GM19452 (cell line): Measurements from ENCODE around the gene MYT1.
"Not testable (repeated sequence)": the region's sequence is repeated elsewhere in the genome, so short reads cannot be mapped to it uniquely, and the experiment has no call there.

Experiments used
- ATAC-seq: cut with Tn5 transposase; IDR thresholded peaks from one replicate; pipeline ENCODE4 v1.9.1; 2021; ENCODE audit not compliant: unreplicated experiment

MYT1 gene

DNA sequence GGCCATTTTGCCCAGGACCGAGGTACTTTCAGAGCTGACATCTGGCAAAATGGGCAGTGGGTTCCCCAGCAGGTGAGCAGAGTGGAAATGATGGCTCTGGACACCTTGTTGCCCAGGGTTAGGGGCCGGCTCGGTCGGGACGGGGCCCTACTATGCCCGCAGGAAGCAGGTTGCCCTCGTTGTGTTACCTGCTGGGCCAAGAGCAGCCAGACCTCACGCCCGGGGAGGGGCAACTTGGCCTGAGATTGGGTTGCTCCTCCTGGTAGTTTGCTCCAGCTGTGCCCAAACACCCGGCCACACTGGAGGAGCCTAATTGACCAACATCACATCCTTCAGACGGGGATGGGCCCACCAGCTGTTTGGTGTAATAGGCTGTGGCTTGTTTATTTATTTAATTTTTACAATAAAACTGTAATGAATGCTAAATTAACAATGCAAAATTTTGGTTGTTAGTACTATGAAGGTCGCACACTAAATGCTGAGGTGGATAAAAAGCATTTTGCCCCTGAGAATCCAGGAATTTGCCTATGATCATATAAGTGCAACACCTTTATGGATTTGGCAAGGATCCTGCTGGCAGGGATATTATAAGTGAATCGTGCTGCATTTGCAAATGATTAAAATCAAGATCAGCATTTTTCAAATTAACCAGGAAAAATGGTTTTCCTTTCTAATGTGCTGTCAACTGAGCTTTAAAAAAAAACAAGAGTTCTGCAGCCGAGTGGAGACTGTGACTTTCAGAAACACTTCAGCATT lies 64.7 kb downstream of the MYT1 start:
- ATAC-seq, result no peak

DNA sequence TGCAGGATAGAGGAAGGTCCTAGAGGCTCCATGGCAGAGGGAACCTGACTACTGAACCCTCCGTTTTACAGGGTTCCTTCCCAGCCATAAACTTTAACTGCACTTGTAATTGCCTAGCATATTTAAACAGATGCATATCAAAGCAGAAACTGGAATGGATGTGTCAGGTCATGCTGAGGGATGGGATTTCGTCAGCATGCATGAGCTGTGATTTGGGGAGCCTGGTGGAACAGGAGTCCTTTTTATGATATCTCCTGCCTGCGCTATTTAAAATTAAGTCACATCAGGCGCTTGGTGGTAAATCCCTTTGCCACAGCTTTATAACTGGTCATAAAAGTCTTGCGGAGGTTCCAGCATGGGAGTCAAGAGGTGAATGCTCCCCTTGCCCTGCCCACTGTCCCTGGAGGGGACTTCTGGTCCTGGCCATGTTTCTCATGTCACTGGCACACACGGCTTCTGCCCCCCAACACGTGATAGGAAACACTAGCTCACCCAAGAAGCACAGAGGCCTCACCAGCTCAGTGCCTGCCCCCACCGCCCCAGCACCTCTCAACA lies 65.3 kb downstream of the MYT1 start:
- ATAC-seq, result no peak

DNA sequence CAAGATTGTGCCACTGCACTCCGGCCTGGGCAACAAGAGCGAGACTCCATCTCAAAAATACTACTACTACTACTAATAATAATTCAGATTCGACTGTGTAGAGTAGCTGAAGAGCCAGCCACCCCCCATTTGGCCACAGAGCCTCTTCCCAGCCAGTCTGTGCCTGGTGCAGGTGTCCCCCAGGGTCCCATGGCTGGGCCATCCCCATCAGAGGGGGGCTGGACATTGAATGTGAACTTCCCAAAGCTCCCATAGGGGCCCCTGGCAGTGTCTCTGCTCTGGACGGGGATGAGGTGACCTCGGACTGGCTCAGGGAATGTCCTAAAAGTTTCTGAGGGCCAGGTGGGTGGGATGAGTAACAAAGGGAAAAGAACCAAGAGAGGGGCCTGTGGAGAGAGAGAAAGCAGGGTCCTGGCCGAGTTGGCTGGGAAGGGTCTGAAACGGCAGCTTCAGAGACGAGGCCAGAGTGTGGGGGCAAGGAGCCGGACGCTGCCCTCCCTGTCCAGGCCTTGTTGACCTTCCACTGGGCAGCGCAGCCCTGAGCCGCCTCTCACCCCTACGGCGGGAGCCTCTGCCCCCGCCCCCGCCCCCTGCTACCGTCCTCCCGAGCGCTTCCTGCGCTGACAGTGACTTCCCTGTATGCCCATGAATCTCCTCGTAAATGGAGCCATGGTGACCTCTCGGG lies 66.4 kb downstream of the MYT1 start:
- ATAC-seq, result no peak

DNA sequence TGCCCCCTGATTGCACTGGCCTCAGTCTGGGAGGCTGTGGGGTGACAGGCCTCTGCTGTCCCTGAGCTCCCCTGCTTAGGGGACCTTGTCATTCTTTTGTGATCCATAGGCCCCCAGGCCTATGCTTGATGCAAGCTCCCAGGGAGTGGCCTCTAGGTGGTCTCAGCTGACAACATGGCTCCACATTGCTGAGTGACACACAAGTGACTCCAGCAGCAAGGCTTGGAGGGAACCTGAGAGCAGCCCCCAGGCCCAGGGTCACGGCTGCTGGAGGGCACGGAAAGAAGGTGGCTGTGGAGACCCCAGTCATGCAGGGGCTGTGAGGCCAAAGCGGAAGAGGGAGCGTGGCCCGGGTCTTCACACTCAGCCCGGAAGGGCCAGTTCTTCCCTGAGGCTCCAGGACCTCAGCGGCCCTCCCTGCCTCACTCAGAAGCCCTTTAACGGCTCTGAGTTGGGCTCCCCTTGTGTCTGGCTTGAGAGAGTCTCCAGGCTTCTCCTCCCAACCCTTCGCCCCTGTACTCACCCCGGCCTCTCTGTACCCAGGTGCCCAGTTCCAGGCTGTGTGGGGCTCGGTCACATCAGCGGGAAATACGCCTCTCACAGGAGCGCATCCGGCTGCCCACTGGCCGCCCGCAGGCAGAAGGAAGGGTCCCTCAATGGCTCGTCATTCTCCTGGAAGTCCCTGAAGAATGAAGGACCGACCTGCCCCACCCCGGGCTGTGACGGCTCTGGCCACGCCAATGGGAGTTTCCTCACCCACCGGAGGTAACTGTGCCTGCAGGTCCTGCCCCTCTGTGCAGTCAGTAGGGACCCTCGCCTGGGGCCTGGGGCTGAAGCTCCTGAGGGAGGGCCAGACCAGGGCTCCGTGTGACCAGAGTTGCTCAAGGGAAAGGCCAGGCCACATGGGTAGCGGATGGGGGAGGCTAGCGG lies 67.6 kb downstream of the MYT1 start:
- ATAC-seq, result no peak

DNA sequence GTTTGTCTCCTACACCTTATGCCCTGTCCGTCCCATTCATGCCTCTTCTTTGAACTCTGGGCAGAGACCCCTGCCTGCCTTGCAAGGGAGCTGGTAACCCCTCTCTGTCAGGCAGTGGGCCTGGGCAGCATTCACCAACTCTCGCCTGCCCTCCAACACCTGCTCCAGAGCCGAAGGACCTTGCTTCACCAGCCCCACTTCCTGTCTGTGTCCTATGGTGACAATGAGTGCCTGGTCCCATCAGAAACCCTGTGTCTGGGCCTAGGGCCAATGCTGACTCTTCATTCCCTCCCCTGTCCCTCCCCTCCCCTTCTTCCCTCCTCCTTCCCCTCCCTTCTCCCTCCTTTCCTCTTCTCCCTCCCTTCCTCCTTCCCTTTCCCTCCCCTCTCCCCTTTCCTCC lies 68.5 kb downstream of the MYT1 start:
- no peak for ATAC-seq

DNA sequence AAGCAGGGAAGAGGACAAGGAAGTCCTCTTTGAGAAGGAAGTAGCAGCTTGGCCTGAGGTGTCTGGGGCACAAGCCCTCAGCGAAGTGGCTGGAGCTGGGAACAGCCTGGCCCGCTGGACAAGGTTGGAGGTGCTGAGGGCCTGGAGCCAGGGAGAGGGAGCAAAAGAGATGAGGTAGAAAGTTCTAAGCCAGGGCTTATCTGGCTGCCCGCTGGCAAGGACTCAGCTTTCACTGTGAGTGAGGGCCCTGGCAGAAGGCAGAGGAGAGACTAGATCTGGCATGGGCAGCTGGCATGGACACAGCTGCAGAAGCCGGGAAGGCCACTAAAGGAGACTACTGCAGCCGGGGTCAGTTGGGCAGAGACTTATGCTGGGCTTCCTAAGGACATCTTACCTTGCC lies 69.5 kb downstream of the MYT1 start:
- ATAC-seq, result no peak

DNA sequence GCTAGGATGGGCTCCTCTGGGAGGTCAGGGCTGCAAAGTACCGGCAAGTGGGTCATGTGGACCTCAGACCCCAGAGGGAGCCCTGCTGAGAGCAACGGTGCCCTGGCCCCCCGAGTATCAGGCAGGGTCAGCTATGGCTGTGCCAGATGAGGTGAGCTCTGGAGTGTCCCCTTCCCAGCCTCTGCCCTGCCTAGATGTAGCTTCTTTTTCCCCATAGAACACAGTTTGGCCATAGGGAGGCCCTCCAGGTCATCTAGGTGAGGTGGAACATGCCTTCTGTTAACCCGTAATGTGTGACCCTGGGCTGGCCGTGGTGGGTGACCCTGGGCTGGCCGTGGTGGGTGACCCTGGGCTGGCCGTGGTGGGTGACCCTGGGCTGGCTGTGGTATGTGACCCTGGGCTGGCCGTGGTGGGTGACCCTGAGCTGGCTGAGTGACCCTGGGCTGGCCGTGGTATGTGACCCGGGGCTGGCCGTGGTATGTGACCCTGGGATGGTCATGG lies 70.1 kb downstream of the MYT1 start:
- ATAC-seq, result no peak

DNA sequence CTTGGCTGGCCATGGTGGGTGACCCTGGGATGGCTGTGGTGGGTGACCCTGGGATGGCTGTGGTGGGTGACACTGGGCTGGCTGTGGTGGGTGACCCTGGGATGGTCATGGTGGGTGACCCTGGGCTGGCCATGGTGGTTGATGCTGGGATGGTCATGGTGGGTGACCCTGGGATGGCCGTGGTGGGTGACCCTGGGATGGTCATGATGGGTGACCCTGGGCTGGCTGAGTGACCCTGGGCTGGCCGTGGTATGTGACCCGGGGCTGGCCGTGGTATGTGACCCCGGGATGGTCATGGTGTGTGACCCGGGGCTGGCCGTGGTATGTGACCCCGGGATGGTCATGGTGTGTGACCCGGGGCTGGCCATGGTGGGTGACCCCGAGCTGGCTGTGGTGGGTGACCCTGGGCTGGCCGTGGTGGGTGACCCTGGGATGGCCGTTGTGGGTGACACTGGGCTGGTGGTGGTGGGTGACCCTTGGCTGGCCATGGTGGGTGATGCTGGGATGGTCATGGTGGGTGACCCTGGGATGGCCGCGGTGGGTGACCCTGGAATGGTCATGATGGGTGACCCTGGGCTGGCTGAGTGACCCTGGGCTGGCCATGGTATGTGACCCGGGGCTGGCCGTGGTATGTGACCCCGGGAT lies 70.8 kb downstream of the MYT1 start:
- not testable (repeated sequence) for ATAC-seq

DNA sequence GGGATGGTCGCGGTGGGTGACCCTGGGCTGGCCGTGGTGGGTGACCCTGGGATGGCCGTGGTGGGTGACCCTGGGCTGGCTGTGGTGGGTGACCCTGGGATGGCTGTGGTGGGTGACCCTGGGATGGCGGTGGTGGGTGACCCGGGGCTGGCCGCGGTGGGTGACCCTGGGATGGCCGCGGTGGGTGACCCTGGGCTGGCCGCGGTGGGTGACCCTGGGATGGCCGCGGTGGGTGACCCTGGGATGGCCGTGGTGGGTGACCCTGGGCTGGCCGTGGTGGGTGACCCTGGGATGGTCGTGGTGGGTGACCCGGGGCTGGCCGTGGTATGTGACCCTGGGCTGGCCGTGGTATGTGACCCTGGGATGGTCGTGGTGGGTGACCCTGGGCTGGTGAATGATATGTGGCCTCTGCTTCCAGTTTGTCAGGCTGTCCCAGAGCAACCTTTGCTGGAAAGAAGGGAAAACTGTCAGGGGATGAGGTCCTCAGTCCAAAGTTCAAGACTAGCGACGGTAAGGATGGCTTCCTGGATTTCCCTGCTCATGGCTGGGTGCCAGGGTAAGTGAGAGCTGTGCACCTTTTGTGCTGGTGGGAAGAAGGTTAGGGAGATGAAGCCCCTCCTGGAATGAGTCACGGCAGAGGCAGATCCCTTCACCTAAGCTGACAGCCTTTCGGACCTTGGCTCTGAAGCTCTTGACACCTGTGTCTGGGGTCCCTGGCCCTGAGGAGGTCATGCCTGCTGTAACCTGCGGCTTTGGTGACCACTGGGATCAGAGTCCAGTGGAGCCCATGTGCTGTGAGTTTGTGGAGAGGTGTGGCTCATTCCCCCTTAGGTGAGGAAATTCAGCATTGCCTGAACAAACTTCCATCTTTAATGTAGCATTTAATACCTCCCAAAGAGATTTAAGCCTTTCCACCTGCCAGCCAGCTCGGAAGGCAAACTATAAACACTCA lies 72.2 kb downstream of the MYT1 start:
- no peak for ATAC-seq

DNA sequence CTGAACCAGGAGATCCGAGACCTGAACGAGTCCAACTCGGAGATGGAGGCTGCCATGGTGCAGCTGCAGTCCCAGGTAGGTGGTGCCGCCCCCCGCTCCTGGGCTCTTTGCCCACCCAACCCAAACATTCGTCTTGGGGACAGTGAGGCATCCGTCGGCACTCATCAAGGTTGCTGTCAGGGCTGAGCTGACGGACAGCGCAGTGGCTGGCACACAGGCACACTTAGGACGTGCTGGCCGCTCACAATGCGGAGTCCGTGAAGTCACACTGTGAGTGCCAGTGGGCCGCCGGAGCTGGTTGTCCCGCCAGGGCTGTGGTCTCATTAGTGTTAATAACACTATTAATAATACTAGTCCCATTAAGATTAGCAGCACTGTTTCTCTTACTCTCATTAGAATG lies 73.1 kb downstream of the MYT1 start:
- no peak for ATAC-seq

DNA sequence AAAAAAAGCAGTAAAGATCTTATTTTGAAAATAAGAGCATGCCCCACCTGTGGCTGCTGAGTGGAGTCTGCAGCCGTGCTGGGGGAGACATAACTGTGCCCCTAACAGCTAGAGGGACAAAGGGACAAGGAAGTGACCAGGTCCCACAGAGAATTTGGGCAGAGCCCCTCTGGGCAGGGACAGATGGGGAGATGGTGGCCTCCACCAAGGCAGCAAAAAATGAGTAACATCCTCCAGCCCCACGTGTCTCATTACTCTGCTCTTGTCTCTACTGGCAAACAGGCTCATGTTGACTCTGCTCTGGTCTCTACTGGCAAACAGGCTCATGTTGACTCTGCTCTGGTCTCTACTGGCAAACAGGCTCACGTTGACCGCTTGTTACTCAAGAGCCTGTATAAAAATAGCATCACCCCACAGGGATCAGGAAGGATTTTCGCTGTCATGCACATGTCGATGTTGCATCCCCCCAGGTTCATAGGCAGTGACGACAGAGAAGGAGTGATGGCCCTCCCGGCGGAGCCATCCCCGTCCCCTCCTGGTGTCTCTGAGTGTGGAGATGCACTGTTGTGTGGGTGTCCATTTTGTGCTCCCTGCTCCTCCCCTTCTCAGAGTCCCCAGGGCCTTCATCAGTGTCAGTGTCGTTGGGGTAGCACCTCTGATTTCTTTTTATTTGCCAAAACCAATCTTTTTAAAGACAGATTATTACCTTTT lies 74.0 kb downstream of the MYT1 start:
- ATAC-seq, result no peak

DNA sequence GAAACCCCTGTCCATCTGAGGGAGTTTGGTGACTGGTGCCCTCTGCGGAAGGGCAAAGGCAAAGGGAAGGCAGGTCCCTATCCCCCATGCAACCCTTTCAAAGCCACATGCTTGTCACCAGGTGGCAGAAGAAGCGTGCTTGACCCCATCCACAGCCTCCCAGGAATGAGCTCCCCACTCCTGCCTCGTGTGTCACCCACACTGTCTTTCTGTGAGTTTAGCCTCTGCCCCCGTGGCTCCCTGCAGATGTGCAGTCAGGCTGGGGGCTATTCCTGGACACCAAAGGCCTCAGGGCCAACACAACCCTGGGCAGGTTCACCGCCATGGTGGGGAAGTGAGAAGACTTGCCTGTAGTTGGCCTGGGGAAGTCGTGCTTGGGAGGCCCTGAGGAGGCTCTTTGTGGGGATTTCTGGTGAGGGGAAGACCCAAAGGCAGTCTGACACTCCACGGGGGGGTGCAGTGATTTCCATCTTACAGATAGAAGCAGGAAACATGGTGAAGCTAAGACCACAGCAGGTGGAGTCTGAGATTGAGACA lies 74.7 kb downstream of the MYT1 start:
- no peak for ATAC-seq

DNA sequence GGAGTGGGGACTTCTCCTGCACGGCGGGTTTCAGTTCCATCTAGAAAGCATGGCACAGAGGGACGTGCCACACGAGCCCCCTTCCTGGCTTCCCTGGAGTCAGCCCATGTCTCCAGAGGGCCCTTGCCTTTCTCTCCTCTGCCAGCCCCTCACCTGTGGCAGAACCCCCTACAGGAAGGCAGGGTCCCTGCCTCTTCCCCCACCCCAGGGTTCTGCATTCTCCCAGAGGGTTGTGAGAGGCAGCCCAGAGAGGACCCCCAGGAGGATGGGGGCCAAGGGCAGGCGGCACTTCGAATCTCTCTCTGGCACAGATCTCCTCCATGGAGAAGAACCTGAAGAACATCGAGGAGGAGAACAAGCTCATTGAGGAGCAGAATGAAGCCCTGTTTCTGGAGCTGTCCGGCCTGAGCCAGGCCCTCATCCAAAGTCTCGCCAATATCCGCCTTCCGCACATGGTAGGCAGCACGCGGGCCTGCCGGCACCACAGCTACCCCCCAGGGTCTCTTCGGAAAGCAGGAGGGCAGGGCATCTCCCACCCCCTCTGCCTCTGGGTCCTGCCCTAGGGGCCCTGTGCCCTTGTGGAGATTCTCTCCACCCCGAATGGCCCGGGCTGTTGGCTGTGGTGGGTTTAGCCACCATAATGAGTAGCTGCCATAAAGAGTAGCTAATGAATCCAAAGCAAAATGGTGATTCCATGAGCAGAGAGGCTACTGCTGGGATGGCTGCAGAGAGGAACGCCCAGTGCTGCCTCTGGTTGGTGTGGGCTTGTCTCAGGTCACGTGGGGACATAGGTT lies 75.4 kb downstream of the MYT1 start:
- ATAC-seq, result no peak

DNA sequence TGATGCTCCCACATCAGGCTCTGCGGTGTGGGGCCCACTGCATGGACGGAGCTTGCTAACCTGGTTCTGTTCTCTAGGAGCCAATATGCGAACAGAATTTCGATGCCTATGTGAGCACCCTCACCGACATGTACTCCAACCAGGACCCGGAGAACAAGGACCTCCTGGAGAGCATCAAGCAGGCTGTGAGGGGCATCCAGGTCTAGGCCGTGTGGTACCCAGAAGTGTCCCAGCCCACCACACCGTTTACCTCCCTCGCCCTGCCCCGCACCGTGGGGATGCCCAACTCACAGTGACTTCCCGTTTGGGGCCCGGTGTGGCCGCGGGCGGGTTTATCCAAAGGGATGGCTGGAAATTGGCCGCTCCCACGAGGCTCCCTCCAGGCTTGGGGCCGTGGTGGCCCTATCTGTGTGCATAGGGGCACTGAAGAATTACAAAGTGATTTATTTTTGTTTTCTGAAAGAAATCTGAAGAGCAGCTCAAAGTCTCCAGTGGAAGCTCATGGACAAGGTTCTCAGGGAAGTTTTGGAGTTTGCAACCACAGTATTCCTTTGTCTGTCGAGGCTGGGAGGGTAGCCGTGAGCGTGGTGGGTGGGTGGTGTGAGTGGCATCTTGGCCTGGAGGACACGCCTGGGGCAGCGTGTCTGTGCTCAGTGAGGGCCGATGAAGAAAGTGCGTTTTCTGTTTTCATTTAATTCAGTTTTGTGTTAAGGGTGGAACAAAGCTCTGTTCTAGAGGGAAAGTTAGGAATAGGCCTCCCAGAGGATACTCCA lies 76.2 kb downstream of the MYT1 start:
- ATAC-seq, result no peak

DNA sequence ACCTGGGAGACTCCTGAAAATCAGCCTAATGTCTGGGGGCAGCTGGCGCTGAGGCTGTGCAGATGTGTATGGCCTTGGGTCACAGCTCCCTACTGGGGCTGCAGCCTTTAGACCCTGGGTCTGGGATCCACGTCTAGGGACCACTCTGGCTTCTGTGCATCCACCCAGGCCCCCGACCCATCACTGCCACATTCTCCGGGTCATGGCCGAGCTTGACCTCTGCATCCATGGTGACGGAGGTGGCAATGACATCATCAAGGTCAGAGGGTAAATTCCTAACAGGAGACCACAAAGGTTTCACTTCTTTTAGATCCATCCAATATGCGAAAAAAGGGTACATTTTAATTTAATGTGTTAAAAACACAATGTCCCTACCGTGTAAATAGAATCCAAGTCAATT lies 76.8 kb downstream of the MYT1 start:
- no peak for ATAC-seq

DNA sequence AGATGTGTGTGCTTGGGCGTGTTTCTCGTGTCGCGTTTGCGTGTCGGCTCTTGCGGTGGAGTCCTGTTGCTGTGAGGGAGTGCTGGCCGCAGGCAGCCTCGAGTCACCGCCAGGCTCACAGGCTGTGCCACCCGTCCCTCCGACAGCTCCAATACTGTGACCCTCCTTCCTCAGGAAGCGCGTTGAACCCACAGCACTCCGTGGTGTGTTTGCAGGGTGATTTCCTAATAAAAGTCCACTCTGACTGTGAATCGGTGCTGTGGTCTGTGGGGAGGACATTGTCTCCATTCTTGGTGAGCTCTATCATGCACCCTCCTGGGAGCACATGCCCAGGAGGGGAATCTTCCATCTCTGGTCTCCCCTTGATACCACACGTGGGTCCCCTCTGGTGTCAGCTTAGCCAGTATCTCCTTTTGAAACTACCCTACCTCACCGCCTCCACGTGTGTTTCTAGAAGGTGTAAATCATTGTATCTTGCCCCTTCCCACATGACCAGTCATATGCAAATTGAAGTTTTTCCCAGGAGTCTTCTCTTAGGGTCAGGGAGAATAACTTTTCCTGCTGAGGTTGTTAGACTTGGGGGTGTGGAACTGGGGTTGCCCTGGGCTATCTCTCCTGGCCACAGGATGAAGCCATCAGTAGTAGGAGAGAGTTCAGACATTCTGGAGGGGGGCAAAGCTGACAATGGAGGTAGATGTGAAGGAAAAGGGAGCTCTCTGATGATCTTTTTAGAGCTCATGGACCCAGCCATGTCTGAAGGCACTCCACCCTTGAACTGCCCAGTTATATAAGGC lies 77.9 kb downstream of the MYT1 start:
- no peak for ATAC-seq
